ENCODE measurements around the gene MAZ. TPM values are rescaled to one million over a fixed set of nuclear protein-coding genes. Genes with fewer than 3 reads are reported as not detected.

The MAZ gene
- total and polyA plus RNA-seq, 2 of the 8 experiments (the other 6 are each of a cell fraction or from before 2014, with no cell fraction given) = 219 to 380 TPM

DNA sequence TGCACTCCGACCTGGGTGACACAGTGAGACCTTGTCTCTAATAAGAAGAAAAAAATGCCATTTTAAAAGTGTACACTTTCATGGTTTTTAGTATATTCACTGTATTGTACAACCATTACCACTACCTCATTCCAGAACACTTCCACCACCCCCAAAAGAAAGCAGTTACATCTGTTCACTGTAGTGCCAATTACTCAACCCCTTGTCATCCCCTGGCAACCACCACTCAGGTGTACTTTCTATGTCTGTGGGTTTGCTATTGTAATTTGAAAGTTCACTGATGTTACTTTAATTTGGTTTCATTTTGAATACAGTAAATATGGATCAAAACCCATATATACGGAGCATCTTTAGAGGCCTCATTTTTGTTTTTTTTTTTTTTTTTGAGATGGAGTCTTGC, 22.2 kb upstream of the MAZ start:
- H3K27me3 ChIP-seq (replicated peaks in 1 of 4; ENCODE audit: control insufficient read depth in 3 of 4, extremely low read depth in 1 of 4, insufficient read depth in 3 of 4, low read length in 3 of 4) = peaks cover 0 to 2% (median 0%) of the 10 kb centered on the region in 4 experiments; a peak in 2 of 7 replicates
- no peak overlapping the region for H4K91ac ChIP-seq (replicated peaks; ENCODE audit: insufficient read length, low read length)
- no peak overlapping the region for H3K23ac ChIP-seq (ENCODE audit: insufficient read length)
- H4K5ac ChIP-seq (ENCODE audit: insufficient read length, low read depth, low read length) = no peak overlapping the region
- DNase-seq (ENCODE audit: low read depth in 1 of 2, low spot score in 2 of 2) (no peak), FAIRE-seq (no peak)
- no peak overlapping the region for H3K4ac ChIP-seq (replicated peaks; ENCODE audit: insufficient read length, low read depth, low read length)
- H4K8ac ChIP-seq (ENCODE audit: extremely low read depth, insufficient read depth, low read length) = no peak overlapping the region
- no peak overlapping the region for H2AFZ ChIP-seq (ENCODE audit: low read length)
- no peak overlapping the region for H3K18ac ChIP-seq (ENCODE audit: extremely low read depth, low read length)
- POLR2A ChIA-PET (ENCODE audit: partially characterized antibody) = interaction anchor here (1.3 to 2.5 kb wide), 8 partner anchors 10 to 74 kb away, joined by 4 to 9 read pairs (median 5); partner anchors contain the start of gene C16orf54
- H4K20me1 ChIP-seq (replicated peaks in 1 of 2; ENCODE audit: control insufficient read depth in 1 of 2, insufficient read depth in 2 of 2, low read length in 2 of 2) = no peaks in the 10 kb centered on the region
- no peak overlapping the region for H2BK12ac ChIP-seq (ENCODE audit: low read depth, low read length)
- no peak for TF ChIP-seq NRF1 (IDR thresholded peaks at IDR 0.05; ENCODE audit: low read depth, low read length)
- TF ChIP-seq ASH2L (IDR thresholded peaks at IDR 0.05; ENCODE audit: low read length) = no peak
- no peak for TF ChIP-seq CTBP2 (IDR thresholded peaks at IDR 0.05; ENCODE audit: borderline replicate concordance, insufficient read depth, insufficient read length, low read length)
- TF ChIP-seq SP1 (IDR thresholded peaks at IDR 0.05; ENCODE audit: low read depth, low read length) = no peak
- no peak for TF ChIP-seq NANOG (IDR thresholded peaks at IDR 0.05; ENCODE audit: insufficient read depth, low read depth, low read length, poor library complexity, severe bottlenecking)
- TF ChIP-seq SIRT6 (IDR thresholded peaks at IDR 0.05; ENCODE audit: low read length) = no peak
- TF ChIP-seq PHF8 (conservative IDR thresholded peaks at IDR 0.05; ENCODE audit: low read depth, low read length) = no peak
- no peak for TF ChIP-seq SIN3A (conservative IDR thresholded peaks at IDR 0.05 in 1 of 2, IDR thresholded peaks at IDR 0.05 in 1 of 2; ENCODE audit: low read depth in 1 of 2, low read length in 2 of 2)
- TF ChIP-seq HDAC6 (IDR thresholded peaks at IDR 0.05; ENCODE audit: low read depth, low read length) = no peak
- TF ChIP-seq KDM4A (IDR thresholded peaks at IDR 0.05; ENCODE audit: low read depth, low read length, severe bottlenecking) = no peak
- no peak for TF ChIP-seq EP300 (IDR thresholded peaks at IDR 0.05; ENCODE audit: borderline replicate concordance in 1 of 2, low read depth in 2 of 2, low read length in 2 of 2)
- TF ChIP-seq MAFK (IDR thresholded peaks at IDR 0.05; ENCODE audit: low read depth, low read length) = no peak
- no peak overlapping the region for H2BK5ac ChIP-seq (ENCODE audit: low read depth, low read length)
- no peak overlapping the region for H3K27ac ChIP-seq (ENCODE audit: low read depth, low read length)
- no peak overlapping the region for H2BK15ac ChIP-seq (ENCODE audit: low read length)
- no peaks in the 10 kb centered on the region for H3K36me3 ChIP-seq (ENCODE audit: control insufficient read depth in 2 of 4, insufficient read depth in 4 of 4, low read length in 3 of 4)
- peaks cover 3% of the 10 kb centered on the region for H3K23me2 ChIP-seq (ENCODE audit: low read depth, low read length)
- CTCF ChIA-PET (ENCODE audit: partially characterized antibody) = interaction anchor here (0.7 to 4.3 kb wide), 21 partner anchors 10 to 256 kb away, joined by 3 to 29 read pairs (median 5); no protein-coding TSS in a partner anchor
- WGBS, 2 experiments (ENCODE audit: extremely low coverage in 1 of 2, insufficient coverage in 1 of 2, insufficient read length in 1 of 2, insufficient replicate concordance in 2 of 2, low coverage in 1 of 2, low lambda C conversion rate in 2 of 2, missing lambda C conversion rate in 1 of 2) = 88% methylated on average over 2 of the region's 2 CpGs; no CpG with 5 or more reads in 1 of the 2 experiments
- no peaks in the 10 kb centered on the region for H3K79me1 ChIP-seq (ENCODE audit: low read depth, low read length)
- no peak overlapping the region for H3K14ac ChIP-seq (ENCODE audit: insufficient read length)
- H2BK120ac ChIP-seq (replicated peaks; ENCODE audit: low read depth, low read length) = no peak overlapping the region
- H2AK5ac ChIP-seq (ENCODE audit: low read depth, low read length) = no peak overlapping the region
- H3K56ac ChIP-seq (replicated peaks; ENCODE audit: insufficient read length, low read depth, low read length) = no peak overlapping the region
- H3K4me1 ChIP-seq (replicated peaks in 1 of 4; ENCODE audit: control insufficient read depth in 3 of 4, insufficient read depth in 4 of 4, low read length in 3 of 4) = peaks cover 0 to 8% (median 2%) of the 10 kb centered on the region in 4 experiments; a peak in 4 of 7 replicates
- H2BK20ac ChIP-seq (ENCODE audit: low read length) = no peak overlapping the region
- H3K79me2 ChIP-seq (ENCODE audit: control insufficient read depth in 1 of 2, insufficient read depth in 2 of 2, low read length in 2 of 2) = no peaks in the 10 kb centered on the region
- no peak overlapping the region for H3K9ac ChIP-seq (replicated peaks in 1 of 4; ENCODE audit: extremely low read depth in 1 of 4, low read depth in 3 of 4, low read length in 3 of 4)
- no peaks in the 10 kb centered on the region for H3K9me3 ChIP-seq (ENCODE audit: insufficient read depth in 2 of 2, low read depth in 1 of 2, low read length in 1 of 2)
- H3K4me3 ChIP-seq (ENCODE audit: extremely low read depth in 1 of 4, insufficient read depth in 2 of 4, low read depth in 3 of 4, low read length in 4 of 4) = no peak overlapping the region
- no peak overlapping the region; a peak in 1 of 4 replicates for H3K4me2 ChIP-seq (ENCODE audit: insufficient read depth in 1 of 2, low read depth in 2 of 2, low read length in 2 of 2)

Data from H1 (cell line).